GM18951 (cell line): ENCODE data around the gene ANP32B.
"Not testable (repeated sequence)": the region's sequence is repeated elsewhere in the genome, so short reads cannot be mapped to it uniquely, and the experiment has no call there.

Source experiments
- POLR2A ChIP-seq: IDR thresholded peaks from 4 replicates; pipeline ENCODE4 v1.6.1; 2011; ENCODE audit warnings: mild to moderate bottlenecking; ENCODE audit not compliant: insufficient read length, insufficient read depth; ENCODE audit errors: extremely low read depth
- in situ Hi-C: fragments of 300-500 bp; cut with MboI; formaldehyde crosslinking; loops from one replicate; pipeline ENCODE4 v1.12.0; 2022; ENCODE audit warnings: low sequenced_read_pairs, mixed read lengths, inconsistent platforms; ENCODE audit not compliant: unreplicated experiment

The ANP32B gene

GRCh38 chr9:98016137-98016680, 33.1 kb downstream of the ANP32B start:
- no peak for TF ChIP-seq POLR2A
- in situ Hi-C loops, result no loop called here

- in situ Hi-C loops, result no loop called here
- no peak for TF ChIP-seq POLR2A
These were observed 34.2 kb downstream of the ANP32B start for GRCh38 chr9:98017306-98017705.

GRCh38 chr9:98018347-98018746, 35.2 kb downstream of the ANP32B start:
- in situ Hi-C loops, result no loop called here
- TF ChIP-seq POLR2A, result no peak

GRCh38 chr9:98019098-98019497, 36.0 kb downstream of the ANP32B start:
- TF ChIP-seq POLR2A, result no peak
- in situ Hi-C loops, result no loop called here

GRCh38 chr9:98019869-98020268, 36.7 kb downstream of the ANP32B start:
- in situ Hi-C loops, result not testable (repeated sequence)

GRCh38 chr9:98020476-98021145, 37.5 kb downstream of the ANP32B start:
- in situ Hi-C loops, result no loop called here
- no peak for TF ChIP-seq POLR2A

GRCh38 chr9:98021306-98022040, 38.3 kb downstream of the ANP32B start:
- in situ Hi-C loops, result no loop called here
- TF ChIP-seq POLR2A, result no peak

GRCh38 chr9:98022447-98022846, 39.3 kb downstream of the ANP32B start:
- TF ChIP-seq POLR2A, result no peak
- in situ Hi-C loops, result no loop called here

GRCh38 chr9:98024702-98025101, 41.6 kb downstream of the ANP32B start:
- no peak for TF ChIP-seq POLR2A
- in situ Hi-C loops, result no loop called here

GRCh38 chr9:98031169-98031568, 48.0 kb downstream of the ANP32B start:
- no peak for TF ChIP-seq POLR2A
- in situ Hi-C loops, result no loop called here

GRCh38 chr9:98031935-98032334, 48.8 kb downstream of the ANP32B start:
- TF ChIP-seq POLR2A, result no peak
- in situ Hi-C loops, result no loop called here

- in situ Hi-C loops, result no loop called here
- no peak for TF ChIP-seq POLR2A
These were observed 51.7 kb downstream of the ANP32B start for GRCh38 chr9:98034593-98035546.

GRCh38 chr9:98037357-98037756, 54.2 kb downstream of the ANP32B start:
- in situ Hi-C loops, result no loop called here
- no peak for TF ChIP-seq POLR2A
